GM19463 (cell line): ENCODE measurements around the gene SLC30A1.
"Not testable (repeated sequence)": the region's sequence is repeated elsewhere in the genome, so short reads cannot be mapped to it uniquely, and the experiment has no call there.

Experiments used
- ATAC-seq: cut with Tn5 transposase; IDR thresholded peaks from one replicate; pipeline ENCODE4 v1.9.1; 2021; ENCODE audit warnings: mild to moderate bottlenecking, moderate library complexity; ENCODE audit not compliant: unreplicated experiment

Gene SLC30A1

DNA sequence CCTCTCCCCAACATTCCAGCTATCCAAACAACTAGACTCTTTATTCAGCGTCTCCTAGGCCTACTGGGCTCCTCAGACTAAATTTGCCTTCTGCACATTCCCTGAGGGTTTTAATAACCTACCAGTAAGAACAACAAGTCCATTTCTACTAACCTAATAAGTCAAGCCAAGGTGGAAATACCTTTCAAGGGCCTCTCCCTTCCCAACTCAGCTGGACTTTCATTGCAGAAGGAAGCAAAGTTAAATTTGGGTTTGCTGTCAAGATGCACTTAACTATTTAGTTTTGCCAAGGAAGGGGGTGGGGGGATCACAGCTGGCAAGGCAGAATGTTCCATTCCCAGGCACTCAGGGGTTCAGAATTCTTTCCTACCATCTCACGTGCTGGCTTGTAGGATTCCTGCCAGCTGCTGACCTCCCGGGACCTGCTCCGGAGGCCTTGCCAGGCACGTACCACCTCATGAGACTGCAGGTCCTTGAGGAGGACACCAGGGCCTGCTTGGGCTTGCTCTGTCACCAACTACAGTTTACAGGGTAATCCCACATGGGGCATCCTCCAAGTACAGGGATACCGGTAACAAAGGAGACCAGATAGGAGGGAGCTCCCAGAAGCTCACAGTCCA is 29.8 kb downstream of the SLC30A1 start:
- ATAC-seq = no peak

DNA sequence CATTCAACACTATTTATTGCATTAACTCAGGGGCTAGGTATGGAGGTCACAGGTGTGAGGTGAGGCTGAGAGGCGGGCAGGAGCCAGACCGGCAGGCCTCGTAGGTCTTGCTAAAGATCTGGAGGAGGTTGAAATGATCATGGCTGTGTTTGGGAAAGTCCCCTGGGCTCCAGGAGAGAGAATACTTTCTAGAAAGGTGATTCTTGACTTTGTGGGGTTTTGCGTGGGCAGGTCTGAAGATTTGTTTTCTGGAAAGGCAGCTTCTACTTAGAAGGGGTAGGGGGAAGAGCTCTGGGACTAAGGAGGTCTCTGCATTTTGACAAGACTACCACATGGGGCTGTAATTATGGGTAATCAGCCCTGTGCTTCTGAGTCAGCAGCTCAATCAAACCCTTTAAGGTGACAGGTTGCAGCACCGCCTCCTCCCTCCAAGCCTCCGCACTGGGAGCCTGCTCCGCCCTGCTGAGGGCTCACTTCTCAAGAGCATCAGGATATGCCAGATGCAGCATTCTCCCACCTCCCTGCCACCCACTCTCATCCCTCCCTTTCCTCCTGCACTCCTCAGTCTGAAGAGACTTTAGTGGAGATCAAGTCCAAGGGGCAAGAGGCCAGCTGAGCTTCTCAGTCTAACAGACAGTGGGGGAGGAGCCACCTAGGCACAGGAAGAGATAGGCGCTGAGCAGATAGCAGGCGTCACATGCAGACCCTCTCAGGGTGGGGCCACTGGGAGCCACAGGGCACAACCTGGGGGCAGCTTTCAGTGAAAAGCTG is 30.5 kb downstream of the SLC30A1 start:
- no peak for ATAC-seq

DNA sequence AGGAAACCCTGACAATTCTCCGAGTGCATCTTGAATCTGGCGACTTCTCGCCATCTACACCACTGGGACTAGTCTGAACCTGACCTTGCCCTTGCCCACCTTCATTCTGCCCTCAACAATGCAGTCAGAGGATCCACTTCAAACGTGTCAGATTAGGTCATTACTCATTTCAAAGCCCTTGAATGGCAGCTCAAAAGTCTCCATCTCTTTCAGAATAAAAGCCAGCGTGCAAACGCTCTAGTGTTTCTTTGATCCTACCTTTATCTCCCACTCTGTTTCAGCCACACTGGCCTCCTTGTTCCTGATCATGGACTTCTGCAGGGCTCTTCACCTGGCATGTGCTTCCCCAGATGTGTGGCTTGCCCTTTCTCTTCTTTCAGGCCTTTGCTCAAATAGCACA is 31.3 kb downstream of the SLC30A1 start:
- no peak for ATAC-seq

DNA sequence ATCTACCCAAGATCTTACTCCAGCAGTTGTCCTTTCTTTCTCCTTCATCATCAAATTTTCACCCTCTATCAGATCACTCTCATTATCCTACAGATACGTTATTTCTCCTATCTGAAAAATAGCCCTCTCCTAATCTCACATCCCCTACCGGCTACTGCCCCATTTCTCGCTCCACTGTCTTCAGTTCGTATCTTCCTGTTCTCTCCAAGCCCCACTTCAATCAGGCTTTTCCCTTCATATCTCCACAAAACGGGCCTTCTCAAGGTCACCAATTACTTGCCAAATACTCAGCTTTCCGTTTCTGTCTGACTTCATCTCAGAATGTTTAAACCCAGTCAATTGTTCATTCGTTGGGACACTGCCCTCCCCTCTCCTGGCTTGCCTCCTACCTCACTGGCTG is 32.4 kb downstream of the SLC30A1 start:
- no peak for ATAC-seq

DNA sequence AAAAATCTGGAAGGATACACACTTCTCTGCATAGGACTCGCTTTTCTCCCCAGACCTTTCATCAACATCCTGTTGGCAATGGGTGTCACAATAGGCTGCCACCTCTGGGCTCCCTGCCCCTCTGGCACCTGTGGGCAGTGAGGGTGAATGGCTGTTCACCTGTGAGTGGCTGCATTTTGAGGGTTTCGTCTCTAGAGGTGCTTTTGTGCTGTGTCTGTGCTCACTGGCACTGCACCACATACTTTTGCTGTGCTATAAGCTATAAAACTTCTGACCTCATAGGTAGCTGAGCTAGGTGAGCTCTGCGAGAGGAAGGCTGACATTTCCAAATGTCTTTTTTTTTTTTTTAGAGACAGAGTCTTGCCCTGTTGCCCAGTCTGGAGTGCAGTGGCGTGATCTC is 35.9 kb downstream of the SLC30A1 start:
- ATAC-seq = no peak

GRCh38 chr1:211541720-211542477 is 37.1 kb downstream of the SLC30A1 start:
- no peak for ATAC-seq

- no peak for ATAC-seq
Observed at GRCh38 chr1:211541278-211541677, 37.7 kb downstream of the SLC30A1 start.

DNA sequence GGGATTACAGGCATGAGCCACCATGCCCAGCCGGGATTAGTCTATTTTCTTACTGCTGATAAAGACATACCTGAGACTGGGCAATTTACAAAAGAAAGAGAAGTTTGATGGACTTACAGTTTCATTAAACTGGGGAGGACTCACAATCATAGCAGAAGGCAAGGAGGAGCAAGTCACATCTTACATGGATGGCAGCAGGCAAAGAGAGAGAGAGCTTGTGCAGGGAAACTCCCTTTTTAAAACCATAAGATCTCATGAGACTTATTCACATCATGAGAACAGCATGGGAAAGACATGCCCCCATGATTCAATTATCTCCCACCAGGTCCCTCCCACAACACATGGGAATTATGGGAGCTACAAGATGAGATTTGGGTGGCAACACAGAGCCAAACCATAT is 38.1 kb downstream of the SLC30A1 start:
- ATAC-seq = not testable (repeated sequence)

DNA sequence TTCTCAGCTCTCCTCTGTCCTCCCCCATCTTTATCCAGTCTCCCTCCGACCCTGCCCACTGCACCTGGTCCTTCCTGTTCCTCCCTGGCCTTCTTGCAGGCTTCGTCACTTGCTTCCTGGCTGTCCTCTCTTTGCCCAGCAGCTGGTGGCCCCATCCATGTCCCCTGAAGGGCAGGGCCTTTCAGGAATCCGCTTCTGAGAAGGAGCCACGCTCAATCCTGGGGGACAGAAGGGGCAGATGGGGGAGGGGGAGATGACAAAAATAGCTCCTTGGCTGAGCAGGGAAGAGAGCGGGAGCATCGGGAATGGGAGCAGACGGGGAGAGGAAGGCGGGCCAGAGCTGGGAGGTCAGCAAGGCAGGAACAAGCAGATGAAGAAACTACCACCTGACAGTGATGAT is 40.7 kb downstream of the SLC30A1 start:
- no peak for ATAC-seq

GRCh38 chr1:211537253-211537652 is 41.7 kb downstream of the SLC30A1 start:
- ATAC-seq = no peak

GRCh38 chr1:211536606-211537005 is 42.4 kb downstream of the SLC30A1 start:
- ATAC-seq = no peak

- no peak for ATAC-seq
Observed at GRCh38 chr1:211535346-211535745, 43.6 kb downstream of the SLC30A1 start.

- ATAC-seq = no peak
Observed at GRCh38 chr1:211534545-211535291, 44.2 kb downstream of the SLC30A1 start.

- ATAC-seq = no peak
Observed at GRCh38 chr1:211532088-211532444, 46.9 kb downstream of the SLC30A1 start.

DNA sequence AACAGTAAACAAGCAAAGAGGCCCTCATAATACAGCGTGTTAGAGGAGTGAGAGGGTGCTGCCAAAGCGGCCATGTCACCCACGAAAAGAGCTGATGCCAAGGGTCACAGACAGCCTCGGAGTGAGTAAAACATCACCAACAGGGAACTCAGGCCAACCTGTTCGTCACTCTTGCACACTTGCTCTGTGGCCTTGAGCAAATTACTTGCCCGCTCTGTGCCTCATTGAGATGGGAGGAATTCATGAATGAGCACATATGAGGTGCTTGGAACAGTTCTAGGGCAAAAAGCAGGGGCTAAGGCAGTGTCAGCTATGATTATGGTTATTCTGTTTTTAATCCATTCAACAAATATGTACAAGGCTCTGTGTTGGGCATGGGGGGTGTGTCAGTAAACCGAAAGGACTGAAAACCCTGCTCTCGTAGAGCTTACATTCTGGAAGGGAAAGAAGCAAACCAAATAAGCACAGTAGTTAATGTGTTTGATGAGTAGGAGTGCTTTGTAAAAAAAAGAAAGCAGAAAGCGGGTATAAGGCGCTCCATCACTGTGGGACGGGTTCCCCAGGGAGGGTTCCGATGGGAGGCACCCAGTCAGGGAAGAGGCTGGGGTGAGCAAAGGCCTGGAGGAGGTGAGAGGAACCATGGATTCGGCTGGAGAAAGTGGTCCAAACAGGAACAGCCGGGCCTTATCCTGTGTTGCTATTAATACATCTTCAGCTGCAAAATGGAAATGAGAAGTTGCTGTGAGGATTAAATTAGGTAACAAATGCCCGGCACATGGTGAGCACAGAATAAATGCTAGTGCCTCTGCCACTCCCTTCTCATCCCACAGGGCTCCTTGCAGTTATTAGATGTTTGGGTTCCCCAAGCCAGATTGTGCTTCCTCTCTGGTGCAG is 47.5 kb downstream of the SLC30A1 start:
- no peak for ATAC-seq

DNA sequence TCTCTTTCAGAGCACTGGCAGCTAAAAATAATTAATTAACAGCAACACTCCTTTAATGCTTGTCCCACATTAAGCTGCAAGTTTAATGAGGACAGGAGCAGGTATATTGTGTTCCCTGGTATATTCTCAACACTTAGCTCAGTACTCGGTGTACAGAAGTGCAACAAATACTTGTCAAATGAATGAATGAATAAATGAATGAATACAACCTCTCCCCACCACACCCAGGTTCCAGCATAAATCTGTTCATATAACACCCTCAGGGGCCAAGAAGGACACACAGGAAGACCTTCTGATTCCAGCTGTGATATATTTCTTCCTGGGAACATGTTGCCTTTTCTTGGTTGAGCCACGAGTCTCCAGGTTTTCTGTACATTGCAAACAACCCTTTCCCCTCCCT is 48.9 kb downstream of the SLC30A1 start:
- ATAC-seq = no peak

- ATAC-seq = no peak
Observed at GRCh38 chr1:211529453-211529852, 49.5 kb downstream of the SLC30A1 start.

DNA sequence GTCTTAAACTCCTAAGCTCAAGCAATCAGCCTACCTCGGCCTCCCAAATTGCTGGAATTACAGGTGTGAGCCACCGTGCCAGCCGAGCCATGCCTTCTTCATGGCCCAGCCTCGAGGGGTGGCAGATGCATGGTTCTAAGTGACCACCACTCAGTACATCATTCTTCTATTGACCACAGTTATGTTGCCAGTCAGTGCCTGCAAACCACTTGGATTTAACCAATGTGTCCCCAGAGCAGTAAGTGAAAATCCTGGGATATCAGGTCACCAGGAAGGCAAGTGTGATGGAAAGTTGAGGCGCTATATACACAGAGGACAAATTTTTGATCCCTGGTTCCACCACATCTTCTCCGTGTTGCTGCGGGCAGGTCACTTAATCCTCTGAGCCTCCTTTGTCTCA is 50.0 kb downstream of the SLC30A1 start:
- ATAC-seq = no peak

- no peak for ATAC-seq
Observed at GRCh38 chr1:211527888-211528287, 51.1 kb downstream of the SLC30A1 start.

DNA sequence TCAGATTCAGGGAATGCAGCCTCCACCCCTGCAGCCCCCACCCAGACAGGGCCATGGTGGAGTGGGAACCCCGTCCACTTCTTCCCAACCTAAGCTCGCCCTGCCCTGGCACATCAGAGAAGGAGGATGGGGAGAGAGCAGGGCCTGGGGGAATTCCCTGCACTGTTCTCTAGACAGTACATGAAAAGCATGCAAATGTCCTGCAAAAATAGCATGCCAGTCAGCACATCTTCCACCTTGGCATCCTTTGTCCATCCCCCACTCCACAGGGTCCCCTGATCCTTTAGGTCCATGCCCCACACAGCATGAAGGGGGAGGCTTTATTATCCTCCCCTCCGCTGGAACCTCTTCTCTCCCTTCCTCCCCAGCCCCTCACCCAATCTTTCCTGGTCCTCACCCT is 52.0 kb downstream of the SLC30A1 start:
- peak; percentile 89 for ATAC-seq
